Mesendoderm (in vitro differentiated cells): ENCODE data around the gene PPP2R5C.
A peak's percentile ranks its signal among the peaks of the same experiment; 100 is the strongest.

ENCODE experiments used
- DNase-seq: peaks from one replicate; pipeline ENCODE4 v3.0.0; 2013
- H2AK5ac ChIP-seq: 2 replicates; pipeline ENCODE4 v1.6.1; 2013; ENCODE audit warnings: low read length, inconsistent platforms
- H2BK120ac ChIP-seq: 2 replicates; pipeline ENCODE4 v1.6.1; 2013; ENCODE audit warnings: low read depth, mild to moderate bottlenecking, low read length, moderate library complexity, mixed read lengths
- H2BK15ac ChIP-seq: replicated peaks from 2 replicates; pipeline ENCODE4 v1.6.1; 2013; ENCODE audit warnings: low read depth, mild to moderate bottlenecking, moderate library complexity
- H2BK5ac ChIP-seq: 2 replicates; pipeline ENCODE4 v1.6.1; 2013; ENCODE audit warnings: low read length, inconsistent platforms
- H3K18ac ChIP-seq: 2 replicates; pipeline ENCODE4 v1.6.1; 2013; ENCODE audit warnings: mild to moderate bottlenecking, low read length, mixed read lengths
- H3K23ac ChIP-seq: one replicate; pipeline ENCODE4 v1.6.1; 2013; ENCODE audit warnings: low read length
- H3K27ac ChIP-seq: 2 replicates; pipeline ENCODE4 v1.5.1; 2013; ENCODE audit warnings: low read depth, mild to moderate bottlenecking, inconsistent platforms, low read length, moderate library complexity
- H3K27me3 ChIP-seq: 2 replicates; pipeline ENCODE4 v1.6.1; 2013; ENCODE audit warnings: low read length, control low read depth, mild to moderate bottlenecking, inconsistent platforms; ENCODE audit not compliant: insufficient read depth, poor library complexity
- H3K36me3 ChIP-seq: 2 replicates; pipeline ENCODE4 v1.6.1; 2013; ENCODE audit warnings: low read length, inconsistent platforms; ENCODE audit not compliant: control insufficient read depth, insufficient read depth
- H3K4ac ChIP-seq: one replicate; pipeline ENCODE4 v1.6.1; 2013; ENCODE audit warnings: low read depth, mild to moderate bottlenecking, low read length, moderate library complexity
- H3K4me1 ChIP-seq: 2 replicates; pipeline ENCODE4 v1.6.1; 2013; ENCODE audit warnings: low read depth, low read length, inconsistent platforms; ENCODE audit not compliant: control insufficient read depth
- H3K4me2 ChIP-seq: 2 replicates; pipeline ENCODE4 v1.6.1; 2013; ENCODE audit warnings: low read length
- H3K4me3 ChIP-seq: 2 replicates; pipeline ENCODE4 v1.5.1; 2013; ENCODE audit warnings: mild to moderate bottlenecking, low read length
- H3K56ac ChIP-seq: one replicate; pipeline ENCODE4 v1.6.1; 2013; ENCODE audit warnings: low read length
- H3K79me1 ChIP-seq: 2 replicates; pipeline ENCODE4 v1.6.1; 2013; ENCODE audit warnings: low read length, inconsistent platforms
- H3K79me2 ChIP-seq: 2 replicates; pipeline ENCODE4 v1.6.1; 2013; ENCODE audit warnings: mild to moderate bottlenecking, low read length; ENCODE audit not compliant: control insufficient read depth, insufficient read depth
- H3K9ac ChIP-seq: 2 replicates; pipeline ENCODE4 v1.6.1; 2013; ENCODE audit warnings: low read length, inconsistent platforms
- H4K5ac ChIP-seq: one replicate; pipeline ENCODE4 v1.6.1; 2013; ENCODE audit warnings: low read length
- H4K8ac ChIP-seq: one replicate; pipeline ENCODE4 v1.6.1; 2013; ENCODE audit warnings: low read depth, mild to moderate bottlenecking, control low read depth, low read length, moderate library complexity
- whole genome bisulfite sequencing: extraction: QIAGEN DNeasy Blood & Tissue Kit; methylation state at CpG from one replicate; pipeline ENCODE4 v1.1.7; 2013; ENCODE audit warnings: low lambda C conversion rate, missing lambda C conversion rate; ENCODE audit not compliant: insufficient coverage; ENCODE audit errors: extremely low coverage; 5-methylcytosine and 5-hydroxymethylcytosine counted together

The PPP2R5C gene

GRCh38 chr14:101937926-101938767 is 176.6 kb downstream of the PPP2R5C start:
- no peak overlapping the region for H4K5ac ChIP-seq
- no peak overlapping the region for H3K9ac ChIP-seq
- H3K4me2 ChIP-seq: no peak overlapping the region
- no peak overlapping the region for H2BK15ac ChIP-seq
- no peak overlapping the region for H2BK120ac ChIP-seq
- DNase-seq: no peak
- no peak overlapping the region for H4K8ac ChIP-seq
- no peak overlapping the region for H3K56ac ChIP-seq
- no peak overlapping the region for H3K18ac ChIP-seq
- H2AK5ac ChIP-seq: no peak overlapping the region
- no peak overlapping the region for H3K4me3 ChIP-seq
- H3K4ac ChIP-seq: no peak overlapping the region
- no peak overlapping the region for H3K27ac ChIP-seq
- no peaks in the 10 kb centered on the region for H3K79me2 ChIP-seq
- no peak overlapping the region for H2BK5ac ChIP-seq
- no peak overlapping the region for H3K23ac ChIP-seq
- no CpG with 5 or more reads among the region's 13 CpGs for WGBS
- no peaks in the 10 kb centered on the region for H3K36me3 ChIP-seq
- no peaks in the 10 kb centered on the region for H3K79me1 ChIP-seq
- H3K27me3 ChIP-seq: no peaks in the 10 kb centered on the region
- H3K4me1 ChIP-seq: no peaks in the 10 kb centered on the region

GRCh38 chr14:101939646-101940170 is 178.2 kb downstream of the PPP2R5C start:
- no peaks in the 10 kb centered on the region for H3K27me3 ChIP-seq
- no peak overlapping the region for H4K5ac ChIP-seq
- H2BK5ac ChIP-seq: no peak overlapping the region
- H3K18ac ChIP-seq: no peak overlapping the region
- H3K27ac ChIP-seq: no peak overlapping the region
- no peak overlapping the region for H4K8ac ChIP-seq
- no peak overlapping the region for H2AK5ac ChIP-seq
- no peak overlapping the region for H3K9ac ChIP-seq
- H3K4me1 ChIP-seq: no peaks in the 10 kb centered on the region
- H3K79me2 ChIP-seq: no peaks in the 10 kb centered on the region
- no peaks in the 10 kb centered on the region for H3K36me3 ChIP-seq
- no peak overlapping the region for H3K23ac ChIP-seq
- H3K56ac ChIP-seq: no peak overlapping the region
- H3K79me1 ChIP-seq: no peaks in the 10 kb centered on the region
- no peak overlapping the region for H3K4me2 ChIP-seq
- no peak for DNase-seq
- H3K4ac ChIP-seq: no peak overlapping the region
- H2BK120ac ChIP-seq: no peak overlapping the region
- no peak overlapping the region for H2BK15ac ChIP-seq
- WGBS: no CpG with 5 or more reads among the region's 5 CpGs
- H3K4me3 ChIP-seq: no peak overlapping the region

- Histone ChIP-seq H3K56ac (no peak overlapping the region), H4K5ac (no peak overlapping the region), H2BK5ac (no peak overlapping the region), H3K79me1 (peaks cover 2% of the 10 kb centered on the region), H4K8ac (no peak overlapping the region), H3K4ac (no peak overlapping the region), H3K36me3 (no peaks in the 10 kb centered on the region), H3K18ac (no peak overlapping the region), H3K9ac (no peak overlapping the region), H3K23ac (no peak overlapping the region), H3K4me2 (no peak overlapping the region), H3K27me3 (no peaks in the 10 kb centered on the region), H2BK15ac (no peak overlapping the region), H3K4me3 (no peak overlapping the region), H3K4me1 (no peaks in the 10 kb centered on the region), H2BK120ac (no peak overlapping the region), H3K79me2 (no peaks in the 10 kb centered on the region), H3K27ac (no peak overlapping the region), H2AK5ac (no peak overlapping the region)
- no peak for DNase-seq
- no CpG with 5 or more reads among the region's 5 CpGs for WGBS
Measured at GRCh38 chr14:101944451-101944850, 182.9 kb downstream of the PPP2R5C start.

- Histone ChIP-seq H3K9ac (no peak overlapping the region), H3K27me3 (no peaks in the 10 kb centered on the region), H4K8ac (no peak overlapping the region), H3K4me3 (no peak overlapping the region), H3K4ac (no peak overlapping the region), H3K23ac (no peak overlapping the region), H3K4me1 (no peaks in the 10 kb centered on the region), H2BK5ac (no peak overlapping the region), H3K36me3 (no peaks in the 10 kb centered on the region), H3K27ac (no peak overlapping the region), H2BK15ac (no peak overlapping the region), H4K5ac (no peak overlapping the region), H2BK120ac (no peak overlapping the region), H3K79me2 (no peaks in the 10 kb centered on the region), H2AK5ac (no peak overlapping the region), H3K56ac (no peak overlapping the region), H3K18ac (no peak overlapping the region), H3K79me1 (peaks cover 2% of the 10 kb centered on the region), H3K4me2 (no peak overlapping the region)
- no CpG with 5 or more reads among the region's 5 CpGs for WGBS
- DNase-seq: no peak
Measured at GRCh38 chr14:101945171-101945570, 183.7 kb downstream of the PPP2R5C start.

GRCh38 chr14:101947577-101947903 is 186.0 kb downstream of the PPP2R5C start:
- H3K4ac ChIP-seq: peak overlapping the region; percentile 76
- peak overlapping the region; percentile 95 for H3K56ac ChIP-seq
- no peaks in the 10 kb centered on the region for H3K4me1 ChIP-seq
- peak overlapping the region; percentile 93 for H3K4me2 ChIP-seq
- DNase-seq: no peak
- H2BK5ac ChIP-seq: peak overlapping the region; percentile 44
- H3K9ac ChIP-seq: peak overlapping the region; percentile 96
- H3K79me1 ChIP-seq: peaks cover 2% of the 10 kb centered on the region
- no peak overlapping the region for H2BK15ac ChIP-seq
- peak overlapping the region; percentile 68 for H3K27ac ChIP-seq
- no CpG with 5 or more reads among the region's 8 CpGs for WGBS
- no peaks in the 10 kb centered on the region for H3K79me2 ChIP-seq
- H2AK5ac ChIP-seq: peak overlapping the region; percentile 12
- H3K23ac ChIP-seq: no peak overlapping the region
- H3K36me3 ChIP-seq: no peaks in the 10 kb centered on the region
- no peaks in the 10 kb centered on the region for H3K27me3 ChIP-seq
- peak overlapping the region; percentile 40 for H4K8ac ChIP-seq
- peak overlapping the region; percentile 88 for H3K4me3 ChIP-seq
- peak overlapping the region; percentile 11 for H3K18ac ChIP-seq
- peak overlapping the region; percentile 37 for H4K5ac ChIP-seq
- no peak overlapping the region for H2BK120ac ChIP-seq
